ENCODE results near the gene GGT5.

GGT5 gene

DNA sequence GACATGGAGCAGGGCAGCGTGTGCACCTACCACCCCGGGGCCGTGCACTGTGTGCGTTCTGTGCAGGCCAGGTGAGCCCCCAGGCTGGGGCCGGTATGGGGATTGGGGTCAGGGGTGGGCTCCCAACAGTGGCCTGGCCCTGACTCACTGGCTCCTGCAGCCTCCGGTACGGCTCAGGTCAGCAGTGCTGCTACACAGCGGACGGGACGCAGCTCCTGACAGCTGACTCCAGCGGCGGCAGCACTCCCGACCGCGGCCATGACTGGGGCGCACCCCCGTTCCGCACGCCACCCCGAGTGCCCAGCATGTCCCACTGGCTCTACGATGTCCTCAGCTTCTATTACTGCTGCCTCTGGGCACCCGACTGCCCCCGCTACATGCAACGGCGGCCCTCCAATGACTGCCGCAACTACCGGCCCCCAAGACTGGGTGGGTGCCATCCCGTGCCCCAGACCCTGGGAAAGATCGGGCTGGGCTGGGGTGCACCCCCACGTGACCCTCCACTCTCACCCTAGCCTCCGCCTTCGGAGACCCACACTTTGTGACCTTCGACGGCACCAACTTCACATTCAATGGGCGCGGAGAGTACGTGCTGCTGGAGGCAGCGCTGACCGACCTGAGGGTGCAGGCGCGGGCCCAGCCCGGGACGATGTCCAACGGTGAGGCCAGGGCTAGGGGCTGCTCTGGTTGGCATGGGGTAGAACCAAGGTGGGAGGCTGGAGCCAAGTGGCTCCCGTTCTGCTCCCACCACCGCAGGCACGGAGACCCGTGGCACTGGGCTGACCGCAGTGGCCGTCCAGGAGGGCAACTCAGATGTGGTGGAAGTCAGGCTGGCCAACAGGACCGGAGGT is 59.2 kb downstream of the GGT5 start:
- TF ChIP-seq, protein P1, sequence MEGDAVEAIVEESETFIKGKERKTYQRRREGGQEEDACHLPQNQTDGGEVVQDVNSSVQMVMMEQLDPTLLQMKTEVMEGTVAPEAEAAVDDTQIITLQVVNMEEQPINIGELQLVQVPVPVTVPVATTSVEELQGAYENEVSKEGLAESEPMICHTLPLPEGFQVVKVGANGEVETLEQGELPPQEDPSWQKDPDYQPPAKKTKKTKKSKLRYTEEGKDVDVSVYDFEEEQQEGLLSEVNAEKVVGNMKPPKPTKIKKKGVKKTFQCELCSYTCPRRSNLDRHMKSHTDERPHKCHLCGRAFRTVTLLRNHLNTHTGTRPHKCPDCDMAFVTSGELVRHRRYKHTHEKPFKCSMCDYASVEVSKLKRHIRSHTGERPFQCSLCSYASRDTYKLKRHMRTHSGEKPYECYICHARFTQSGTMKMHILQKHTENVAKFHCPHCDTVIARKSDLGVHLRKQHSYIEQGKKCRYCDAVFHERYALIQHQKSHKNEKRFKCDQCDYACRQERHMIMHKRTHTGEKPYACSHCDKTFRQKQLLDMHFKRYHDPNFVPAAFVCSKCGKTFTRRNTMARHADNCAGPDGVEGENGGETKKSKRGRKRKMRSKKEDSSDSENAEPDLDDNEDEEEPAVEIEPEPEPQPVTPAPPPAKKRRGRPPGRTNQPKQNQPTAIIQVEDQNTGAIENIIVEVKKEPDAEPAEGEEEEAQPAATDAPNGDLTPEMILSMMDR (IDR thresholded peaks at IDR 0.05), result no peak

DNA sequence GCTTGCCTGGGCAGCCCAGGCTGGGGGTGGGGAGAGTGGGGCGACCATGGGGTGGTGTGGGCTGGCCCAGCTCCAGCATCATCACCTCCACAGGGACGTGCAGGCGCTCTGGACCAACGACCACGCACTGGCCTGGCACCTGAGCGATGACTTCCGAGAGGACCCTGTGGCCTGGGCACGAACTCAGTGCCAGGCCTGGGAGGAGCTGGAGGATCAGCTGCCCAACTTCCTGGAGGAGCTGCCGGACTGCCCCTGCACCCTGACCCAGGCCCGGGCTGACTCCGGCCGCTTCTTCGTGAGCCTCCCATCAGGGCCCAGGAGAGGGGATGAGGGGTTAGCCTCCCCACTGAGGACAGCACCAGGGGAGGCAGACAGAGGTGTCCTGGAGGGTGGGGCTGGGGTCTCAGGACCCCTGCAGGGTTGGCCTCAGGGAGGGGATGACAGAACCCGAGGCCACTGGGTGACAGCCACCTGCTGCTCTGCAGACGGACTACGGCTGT is 59.8 kb downstream of the GGT5 start:
- TF ChIP-seq, protein P1 (IDR thresholded peaks at IDR 0.05), result no peak

DNA sequence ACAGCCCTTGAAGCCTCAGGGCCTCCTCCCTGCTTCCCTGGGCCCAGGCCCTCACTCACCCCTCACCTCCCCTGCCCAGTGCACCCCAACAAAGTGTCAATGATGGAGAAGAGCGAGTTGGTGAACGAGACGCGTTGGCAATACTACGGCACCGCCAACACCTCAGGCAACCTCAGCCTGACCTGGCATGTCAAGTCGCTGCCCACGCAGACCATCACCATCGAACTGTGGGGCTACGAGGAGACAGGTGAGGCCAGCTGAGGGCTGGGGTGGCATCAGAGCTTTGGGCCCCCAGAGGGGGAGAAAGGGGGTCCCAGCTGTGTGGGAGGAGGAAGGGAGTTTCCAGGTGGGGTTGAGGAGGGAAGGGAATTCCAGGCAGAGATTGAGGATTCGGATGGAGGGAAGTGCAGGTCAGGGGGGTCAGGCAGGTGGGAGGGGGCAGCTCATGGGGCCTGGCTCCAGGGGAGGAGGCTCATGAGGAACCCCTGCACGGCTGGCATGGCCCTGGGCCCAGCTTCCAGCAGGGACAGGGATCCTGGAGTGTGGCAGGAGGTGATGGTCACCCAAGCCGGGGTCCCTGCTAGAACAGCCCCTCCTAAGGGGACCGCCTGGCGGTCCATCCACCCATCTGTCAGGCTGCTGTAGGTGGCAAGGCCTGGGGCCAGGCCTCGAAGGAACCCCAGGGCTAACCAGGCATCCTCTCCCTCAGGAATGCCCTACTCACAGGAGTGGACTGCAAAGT is 60.7 kb downstream of the GGT5 start:
- TF ChIP-seq, protein P1 (IDR thresholded peaks at IDR 0.05), result no peak

GRCh38 chr22:24183321-24184031 is 61.4 kb downstream of the GGT5 start:
- TF ChIP-seq, protein P1 (IDR thresholded peaks at IDR 0.05), result no peak

GRCh38 chr22:24181996-24182899 is 62.6 kb downstream of the GGT5 start:
- TF ChIP-seq, protein P1 (IDR thresholded peaks at IDR 0.05), result peak; percentile 13; the same call in 1 of the 2 replicates

- TF ChIP-seq, protein P1 (IDR thresholded peaks at IDR 0.05), result no peak
Measured at GRCh38 chr22:24181088-24181995, 63.5 kb downstream of the GGT5 start, which contains the start of gene SUSD2. Gene SUSD2, plus strand, starts transcription at chr22:24181487. Its CDS starts 33 bp downstream, at chr22:24181520.
